Activated CD4-positive, CD25-positive, alpha-beta regulatory T cell treated with anti-CD3 and anti-CD28 coated beads, Interleukin-2, amount 50 U/mL, for 16 hours (primary cell): ENCODE data around the gene ARL4D.
"Not testable (repeated sequence)": the region's sequence is repeated elsewhere in the genome, so short reads cannot be mapped to it uniquely, and the experiment has no call there.

Experiments
- DNase-seq: peaks from one replicate; pipeline ENCODE4 v3.0.0-alpha.2; 2020; ENCODE audit warnings: low read depth, low spot score

ARL4D gene

GRCh38 chr17:43369986-43370385 is 28.8 kb upstream of the ARL4D start:
- no peak for DNase-seq

GRCh38 chr17:43371227-43371821 is 27.5 kb upstream of the ARL4D start:
- DNase-seq: no peak

GRCh38 chr17:43372273-43372911 is 26.4 kb upstream of the ARL4D start:
- DNase-seq: no peak

GRCh38 chr17:43373356-43373755 is 25.4 kb upstream of the ARL4D start:
- no peak for DNase-seq

GRCh38 chr17:43375915-43376314 is 22.9 kb upstream of the ARL4D start:
- DNase-seq: not testable (repeated sequence)

GRCh38 chr17:43377056-43377810 is 21.6 kb upstream of the ARL4D start:
- DNase-seq: no peak

- DNase-seq: no peak
Observed at GRCh38 chr17:43378766-43379165, 20.0 kb upstream of the ARL4D start.

GRCh38 chr17:43380307-43380706 is 18.5 kb upstream of the ARL4D start:
- no peak for DNase-seq

- DNase-seq: no peak
Observed at GRCh38 chr17:43381204-43381603, 17.6 kb upstream of the ARL4D start.

- DNase-seq: no peak
Observed at GRCh38 chr17:43381621-43382020, 17.2 kb upstream of the ARL4D start.

- no peak for DNase-seq
Observed at GRCh38 chr17:43382776-43383175, 16.0 kb upstream of the ARL4D start.

GRCh38 chr17:43383372-43383771 is 15.4 kb upstream of the ARL4D start:
- DNase-seq: no peak

- DNase-seq: no peak
Observed at GRCh38 chr17:43383826-43384475, 14.8 kb upstream of the ARL4D start.

GRCh38 chr17:43384476-43384862 is 14.3 kb upstream of the ARL4D start:
- no peak for DNase-seq

GRCh38 chr17:43385046-43385831 is 13.6 kb upstream of the ARL4D start:
- no peak for DNase-seq

GRCh38 chr17:43388359-43389045 is 10.3 kb upstream of the ARL4D start:
- DNase-seq: peak; percentile 80

GRCh38 chr17:43389046-43389947 is 9.5 kb upstream of the ARL4D start:
- DNase-seq: peak; percentile 64

- no peak for DNase-seq
Observed at GRCh38 chr17:43392397-43392796, 6.4 kb upstream of the ARL4D start.

- peak; percentile 74 for DNase-seq
Observed at GRCh38 chr17:43393944-43394482, 4.8 kb upstream of the ARL4D start.

- not testable (repeated sequence) for DNase-seq
Observed at GRCh38 chr17:43394696-43395095, 4.1 kb upstream of the ARL4D start.
